Stimulated activated CD8-positive, alpha-beta memory T cell treated with anti-CD3 and anti-CD28 coated beads, Interleukin-2, amount 100 ng/mL, for 1 hour (primary cell): ENCODE data around the gene KLK6.

ENCODE experiments used
- DNase-seq, 2 donors: peaks; one replicate each; pipeline ENCODE4 v3.0.0-alpha.2; 2020; ENCODE audit warnings: low read depth in 2 of 2

Gene KLK6

DNA sequence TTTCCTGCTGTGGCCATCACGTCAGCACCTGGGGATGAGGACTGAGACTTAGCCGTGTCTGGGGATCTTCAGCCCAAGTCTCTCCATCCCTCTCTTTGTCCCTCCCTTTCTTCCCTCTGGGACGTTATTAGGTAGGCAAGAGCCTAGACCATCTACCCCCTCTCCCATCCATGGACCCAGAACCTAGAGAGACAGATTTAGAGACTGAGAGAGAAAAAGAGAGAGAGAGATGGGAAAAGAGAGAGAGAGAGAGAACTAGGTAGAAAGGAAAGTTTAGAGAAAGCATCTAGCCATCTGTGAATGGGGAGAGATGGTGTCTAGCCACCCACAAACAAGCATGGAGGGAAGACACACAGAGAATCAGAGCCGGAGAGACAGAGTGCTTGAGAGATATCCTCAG, 58.7 kb downstream of the KLK6 start:
- DNase-seq, result no peak

DNA sequence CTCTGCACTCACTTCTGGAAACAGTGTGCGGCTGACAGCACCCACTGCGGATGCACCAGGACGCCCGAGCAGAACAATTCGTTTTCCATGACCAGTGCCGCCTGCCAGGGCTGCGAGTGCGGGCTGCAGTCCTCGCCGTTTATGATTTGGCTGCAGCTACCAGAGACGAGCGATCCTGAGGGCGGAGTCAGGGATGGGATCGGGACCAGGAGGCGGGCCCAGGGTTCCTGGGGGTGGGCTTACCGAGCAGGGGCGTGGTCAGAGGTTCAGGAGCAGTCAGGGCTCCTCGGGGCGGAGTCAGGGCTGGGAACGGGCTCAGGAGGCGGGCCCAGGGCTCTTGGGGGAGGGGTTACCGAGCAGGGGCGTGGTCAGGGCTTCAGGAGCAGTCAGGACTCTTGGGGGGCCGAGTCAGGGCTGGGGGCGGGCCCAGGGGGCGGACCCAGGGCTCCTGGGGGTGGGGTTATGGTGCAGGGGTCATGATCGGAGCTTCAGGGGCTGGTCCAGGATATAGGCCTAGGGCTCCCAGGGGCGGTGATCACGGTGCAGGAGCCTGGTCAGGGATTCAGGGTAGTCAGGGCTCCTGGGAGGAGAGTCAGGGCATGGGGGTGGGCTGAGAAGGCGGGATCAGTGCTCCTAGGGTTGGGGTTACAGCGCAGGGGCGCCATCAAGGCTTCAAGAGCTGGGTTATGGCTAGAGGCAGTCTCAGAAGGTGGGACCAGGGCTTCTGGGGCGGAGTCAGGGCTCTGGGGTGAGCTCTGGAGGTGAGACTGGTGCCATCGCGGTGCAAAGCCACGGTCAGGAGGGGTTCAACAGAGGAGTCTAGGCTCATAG, 59.9 kb downstream of the KLK6 start:
- no peak for DNase-seq
